ENCODE results near the gene ZNF521.

DNA sequence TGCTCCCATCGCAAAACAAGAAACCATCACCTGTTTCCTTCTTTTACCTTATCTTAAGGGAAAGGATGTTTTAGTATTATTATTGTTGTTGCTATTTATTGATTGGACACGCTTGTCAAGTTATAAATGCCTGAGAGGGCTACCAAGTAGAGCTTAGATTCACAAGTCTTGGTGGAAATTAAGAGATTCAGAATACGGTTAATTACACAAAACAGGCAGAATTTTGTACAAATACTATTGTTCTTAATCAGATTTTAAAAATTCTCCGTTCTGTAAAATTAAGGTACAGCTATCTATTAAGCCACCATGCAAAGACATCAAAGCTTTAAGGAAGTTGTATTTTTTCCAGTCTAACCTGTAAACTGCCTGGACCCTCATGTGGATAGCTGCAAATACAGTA is 1.1 kb upstream of the ZNF521 start:
- TF ChIP-seq CTCF (IDR thresholded peaks at IDR 0.05) (no peak), EP300 (IDR thresholded peaks at IDR 0.05) (no peak), POLR2A (IDR thresholded peaks at IDR 0.05) (no peak)
